A172 (cell line): ENCODE measurements around the gene AKAP7. TPM values are rescaled to one million over a fixed set of nuclear protein-coding genes. Genes with fewer than 3 reads are reported as not detected.
A peak's percentile ranks its signal among the peaks of the same experiment; 100 is the strongest.
"Not testable (repeated sequence)": the region's sequence is repeated elsewhere in the genome, so short reads cannot be mapped to it uniquely, and the experiment has no call there.

ENCODE experiments used
- DNase-seq: peaks from one replicate; pipeline ENCODE4 v3.0.0-alpha.2; 2015; ENCODE audit warnings: low spot score
- total RNA-seq: library from RNA; depleted of rRNA; stranded (reverse); fragments of >200 nt; shearing (Covaris generic); gene quantifications from 2 replicates; pipeline ENCODE4 v1.2.3, GENCODE V29; 2014; rRNA removed

AKAP7 gene
- total RNA-seq: 7.0 and 7.9 TPM in 2 replicates

DNA sequence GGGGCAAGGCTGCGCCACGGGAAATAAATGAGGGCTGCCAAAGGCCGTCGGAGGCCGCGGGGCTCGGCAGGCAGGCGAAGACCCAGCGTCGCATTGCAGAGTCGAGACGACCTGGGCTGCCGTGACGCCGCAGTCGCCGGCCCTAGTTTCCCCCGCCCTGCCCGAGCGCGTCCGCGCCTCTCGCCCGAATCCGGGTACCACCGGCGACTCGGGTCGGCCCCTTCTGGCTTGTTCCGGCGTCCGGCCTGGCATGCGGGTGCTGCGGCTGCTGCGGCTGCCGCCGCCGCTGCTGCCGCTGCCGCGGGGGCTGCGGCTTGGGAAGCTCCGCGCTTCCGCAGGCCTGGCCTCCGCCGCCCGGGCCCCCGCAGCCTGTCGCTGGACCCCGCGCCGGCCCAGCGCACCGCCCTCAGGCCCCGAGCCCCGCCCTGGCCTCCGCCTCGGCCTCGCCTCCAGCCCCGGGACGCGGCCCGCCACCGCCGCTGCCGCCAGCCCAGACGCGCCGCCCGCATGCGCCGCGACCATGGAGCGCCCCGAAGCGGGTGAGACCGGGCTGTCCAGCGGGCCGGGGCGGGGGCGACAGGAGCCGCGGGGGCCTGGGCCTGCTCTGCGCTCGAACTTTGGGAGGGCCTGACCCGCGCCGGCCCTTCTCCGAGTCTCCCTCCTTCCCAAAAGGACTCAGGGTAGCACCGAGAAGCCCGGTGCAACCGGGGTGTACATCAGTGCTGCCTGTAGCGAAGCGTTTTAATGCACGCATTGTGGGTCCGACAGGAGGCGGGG is at the start of gene AKAP7:
Gene AKAP7 (plus strand): TSS at position 224 of the 777 bp plus-strand sequence. CDS start 297 bp downstream, at position 521.
- DNase-seq: peak; percentile 34

- not testable (repeated sequence) for DNase-seq
Measured at GRCh38 chr6:131090339-131090738, 44.9 kb upstream of the AKAP7 start.

- not testable (repeated sequence) for DNase-seq
Measured at GRCh38 chr6:131091944-131092343, 43.3 kb upstream of the AKAP7 start.

DNA sequence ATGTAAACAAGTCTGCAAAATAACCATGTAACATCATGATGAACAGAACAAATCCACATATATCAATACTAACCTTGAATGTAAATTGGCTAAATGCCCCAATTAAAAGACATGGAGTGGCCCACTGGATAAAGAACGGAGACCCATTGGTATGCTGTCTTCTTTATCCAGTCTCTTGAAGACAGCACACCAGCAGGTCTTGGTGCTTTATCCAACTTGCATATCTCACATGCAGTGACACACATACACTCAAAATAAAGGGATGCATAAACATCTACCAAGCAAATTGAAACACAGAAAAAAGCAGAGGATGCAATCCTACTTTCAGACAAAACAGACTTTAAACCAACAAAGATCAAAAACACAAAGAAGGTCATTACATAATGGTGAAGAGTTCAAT is 41.9 kb upstream of the AKAP7 start:
- DNase-seq: no peak

- DNase-seq: no peak
Measured at GRCh38 chr6:131096786-131097185, 38.5 kb upstream of the AKAP7 start.

DNA sequence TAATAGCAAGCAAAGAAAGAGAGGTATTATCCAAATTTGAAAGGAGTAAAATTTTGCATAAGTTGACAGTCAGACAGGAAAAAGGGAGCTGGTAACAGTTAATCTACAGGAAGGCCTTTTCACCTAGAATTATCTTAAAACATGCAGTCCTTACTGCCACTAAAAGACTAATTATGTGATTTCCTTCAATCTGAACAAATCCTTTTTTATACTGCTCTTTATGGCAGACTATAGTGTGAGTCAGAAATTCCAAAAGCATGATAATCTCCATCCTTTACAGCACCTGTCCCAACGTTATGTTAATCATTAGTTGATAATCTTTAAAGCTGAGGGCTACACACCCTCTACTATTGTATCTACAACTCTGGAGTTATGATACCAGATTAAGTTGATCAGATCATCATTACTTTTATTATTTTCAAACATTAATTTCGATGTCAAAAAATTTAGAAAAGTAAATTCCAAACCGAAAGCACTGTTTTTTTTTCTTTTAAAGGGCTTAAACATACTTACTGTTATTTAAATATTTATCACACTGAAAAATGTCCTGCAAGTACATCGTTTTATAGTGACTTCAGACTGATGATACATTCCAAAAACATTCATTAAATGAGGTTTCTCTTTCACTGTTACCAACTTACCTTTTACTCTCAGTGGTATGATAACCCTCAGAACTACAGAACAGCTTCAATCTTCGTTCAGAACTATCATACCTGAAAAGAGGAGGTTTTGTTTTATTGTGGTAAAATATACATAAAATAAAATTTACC is 33.2 kb upstream of the AKAP7 start:
- DNase-seq: peak; percentile 69

DNA sequence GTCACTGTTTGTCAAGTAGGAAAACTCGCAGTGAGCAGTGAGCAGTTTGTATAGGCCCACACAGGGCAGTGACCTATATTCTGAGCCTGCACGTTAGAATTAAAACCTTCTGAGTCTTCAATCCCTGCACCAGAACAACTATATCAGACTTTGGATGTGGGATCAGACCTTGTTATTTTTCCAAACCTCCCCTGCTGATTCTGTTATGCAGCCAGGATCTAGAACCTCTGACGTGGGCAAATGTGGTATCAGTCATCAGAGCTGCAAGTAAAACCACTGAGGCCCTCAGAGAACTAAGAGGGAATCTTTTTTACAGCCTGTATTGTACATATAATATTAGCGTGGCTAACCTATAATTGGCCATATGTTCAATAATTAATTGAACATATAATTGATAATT is 32.0 kb upstream of the AKAP7 start:
- no peak for DNase-seq

GRCh38 chr6:131103901-131104300 is 31.4 kb upstream of the AKAP7 start:
- no peak for DNase-seq

DNA sequence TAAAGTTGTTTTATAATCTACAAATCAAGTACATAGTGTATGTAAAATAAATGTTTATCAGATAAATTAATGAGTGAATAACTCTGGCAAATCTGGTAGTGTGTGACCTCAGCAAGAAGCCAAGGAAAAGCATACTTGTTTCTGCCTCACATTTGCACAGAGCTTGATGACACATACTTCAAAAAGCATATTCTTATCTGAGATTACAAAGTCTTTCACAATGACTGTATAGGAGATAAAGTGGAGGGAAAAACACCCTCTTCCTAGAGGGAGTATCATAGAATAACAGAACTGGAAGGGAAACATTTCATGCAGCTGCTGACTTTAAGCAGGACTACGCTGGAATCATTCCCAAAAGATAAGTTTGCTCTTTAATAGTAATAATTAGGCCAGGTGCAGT is 28.1 kb upstream of the AKAP7 start:
- peak; percentile 89 for DNase-seq

DNA sequence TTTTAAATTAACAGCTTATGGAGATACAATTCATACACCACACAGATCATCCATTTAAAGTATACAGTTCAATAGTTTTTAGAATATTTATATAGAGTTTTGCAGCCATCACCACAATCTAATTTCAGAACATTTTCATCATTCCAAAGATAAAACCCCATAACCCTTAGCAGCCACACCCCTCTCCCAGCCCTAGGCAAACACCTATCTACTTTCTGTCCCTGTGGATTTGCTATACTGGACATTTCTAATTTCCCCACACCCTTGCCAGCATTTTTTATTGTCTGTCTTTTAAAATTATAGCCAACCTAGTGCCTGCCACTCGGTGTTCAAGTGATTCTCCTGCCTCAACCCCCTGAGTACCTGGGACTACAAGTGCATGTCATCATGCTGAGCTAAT is 23.0 kb upstream of the AKAP7 start:
- DNase-seq: no peak

- DNase-seq: no peak
Measured at GRCh38 chr6:131115651-131116050, 19.6 kb upstream of the AKAP7 start.

DNA sequence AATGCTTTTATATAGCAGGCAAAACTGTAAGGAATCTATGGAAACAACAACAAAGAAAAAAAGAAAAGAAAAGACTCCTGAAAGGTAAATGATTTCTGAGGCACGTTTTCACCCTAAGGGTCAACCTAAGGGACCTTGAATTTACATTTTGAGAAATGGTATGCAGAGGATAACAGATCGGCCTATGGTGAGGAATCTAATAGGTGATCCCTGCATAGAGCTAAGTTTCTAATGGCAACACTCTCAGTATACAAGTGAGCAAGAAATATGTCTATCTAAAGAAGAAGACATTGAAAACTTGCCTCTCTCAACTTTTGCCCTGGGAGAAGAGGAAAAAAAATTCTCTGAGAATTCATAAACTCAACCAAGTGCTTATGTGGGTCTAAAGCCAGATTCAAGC is 18.9 kb upstream of the AKAP7 start:
- DNase-seq: no peak

DNA sequence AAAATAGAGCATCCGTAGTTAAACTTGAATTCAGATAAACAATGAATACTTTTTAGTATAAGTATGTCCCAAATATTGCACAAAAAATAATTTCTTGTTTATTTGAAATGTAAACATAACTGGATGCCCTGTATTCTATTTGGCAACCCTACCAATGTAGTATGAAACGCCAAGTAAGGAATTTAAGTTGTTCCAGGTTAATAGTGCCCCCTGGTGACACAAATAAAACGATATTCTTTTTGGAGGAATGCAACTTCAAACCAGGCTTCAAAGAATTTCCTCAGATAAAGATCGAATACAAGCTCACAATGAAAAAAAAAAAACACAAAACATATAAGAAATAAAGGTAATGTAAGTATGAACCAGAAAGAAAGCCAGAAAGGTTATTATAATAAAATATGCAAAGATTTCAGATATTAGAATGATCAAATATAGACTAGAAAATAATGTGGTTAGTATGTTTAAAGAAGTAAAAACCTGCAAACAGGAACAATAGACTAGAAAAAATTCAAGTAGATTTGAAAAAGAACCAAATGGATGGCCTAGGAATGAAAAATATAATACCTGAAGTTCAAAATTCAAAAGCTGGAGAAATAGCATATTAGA is 18.4 kb upstream of the AKAP7 start:
- DNase-seq: peak; percentile 45

- no peak for DNase-seq
Measured at GRCh38 chr6:131117878-131118277, 17.4 kb upstream of the AKAP7 start.

GRCh38 chr6:131122007-131122406 is 13.3 kb upstream of the AKAP7 start:
- DNase-seq: no peak

DNA sequence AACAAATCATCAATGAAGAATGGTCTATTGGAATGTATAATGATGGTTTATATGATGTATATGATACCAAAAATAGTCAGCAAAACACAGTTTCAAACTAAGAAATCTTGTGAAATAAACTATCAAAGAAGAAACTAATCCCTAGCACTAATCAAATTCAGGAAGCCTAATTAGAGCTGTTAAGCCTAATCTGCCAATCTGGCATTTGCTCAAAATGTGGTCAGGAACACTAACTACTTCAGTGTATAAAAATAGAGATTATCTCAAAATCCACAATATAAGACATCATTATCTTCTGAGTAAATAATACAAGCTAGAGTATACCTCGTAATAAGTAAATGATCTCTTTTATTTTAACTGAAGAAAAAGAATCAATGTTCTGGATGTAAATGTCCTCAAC is 12.8 kb upstream of the AKAP7 start:
- no peak for DNase-seq

DNA sequence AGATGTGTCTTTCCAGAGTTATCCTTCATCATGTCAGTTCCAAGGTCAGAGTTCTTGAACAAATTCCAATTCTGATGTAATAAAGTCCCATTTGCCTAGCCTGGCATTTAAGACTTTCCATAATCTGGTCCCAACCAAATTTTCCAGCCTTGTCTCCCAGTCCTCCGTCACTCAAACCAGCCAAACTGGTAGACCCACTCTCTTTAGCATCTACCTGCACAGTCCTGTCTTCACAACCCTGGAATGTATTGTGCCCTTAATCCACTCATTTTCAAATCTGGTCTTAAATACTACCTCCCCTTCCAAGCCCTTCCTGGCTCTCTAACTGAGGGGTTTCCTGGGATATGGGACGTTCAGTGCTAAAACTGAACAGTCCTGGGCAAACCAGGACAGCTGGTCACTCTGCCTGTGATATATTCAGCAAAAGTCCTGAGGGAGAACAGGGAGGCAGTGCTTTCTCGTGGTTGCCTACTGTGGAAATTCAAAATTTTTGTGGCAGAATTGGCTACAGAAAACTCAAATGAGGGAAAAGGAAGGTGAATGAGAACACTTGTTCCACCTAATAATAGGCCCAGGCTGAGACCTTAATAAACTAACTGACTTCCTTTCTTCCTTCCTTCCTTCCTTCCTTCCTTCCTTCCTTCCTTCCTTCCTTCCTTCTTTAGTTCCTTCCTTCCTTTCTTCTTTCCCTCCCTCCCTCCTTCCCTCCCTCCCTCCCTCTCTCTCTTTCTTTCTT is 10.8 kb upstream of the AKAP7 start:
- DNase-seq: no peak

DNA sequence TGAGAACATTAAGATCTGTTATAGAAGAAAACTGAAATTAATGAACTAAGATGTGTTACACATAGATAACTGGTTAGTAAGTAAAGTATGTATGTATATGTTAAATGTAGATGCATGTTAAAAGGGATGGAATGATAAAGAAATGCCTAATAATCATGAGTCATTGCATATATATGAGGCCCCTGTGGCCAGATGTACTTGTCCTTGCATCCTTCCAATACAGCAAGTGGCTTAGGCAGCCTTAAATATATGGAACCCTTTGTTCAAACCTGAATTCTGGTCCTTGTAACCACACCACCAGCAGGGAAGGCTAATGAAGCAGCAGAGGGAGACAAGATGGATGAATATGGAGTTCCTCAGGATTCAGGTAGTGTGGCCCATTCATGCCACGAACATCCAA is 9.8 kb upstream of the AKAP7 start:
- DNase-seq: no peak

- no peak for DNase-seq
Measured at GRCh38 chr6:131129689-131130553, 5.3 kb upstream of the AKAP7 start.

GRCh38 chr6:131130554-131130940 is 4.7 kb upstream of the AKAP7 start:
- no peak for DNase-seq

DNA sequence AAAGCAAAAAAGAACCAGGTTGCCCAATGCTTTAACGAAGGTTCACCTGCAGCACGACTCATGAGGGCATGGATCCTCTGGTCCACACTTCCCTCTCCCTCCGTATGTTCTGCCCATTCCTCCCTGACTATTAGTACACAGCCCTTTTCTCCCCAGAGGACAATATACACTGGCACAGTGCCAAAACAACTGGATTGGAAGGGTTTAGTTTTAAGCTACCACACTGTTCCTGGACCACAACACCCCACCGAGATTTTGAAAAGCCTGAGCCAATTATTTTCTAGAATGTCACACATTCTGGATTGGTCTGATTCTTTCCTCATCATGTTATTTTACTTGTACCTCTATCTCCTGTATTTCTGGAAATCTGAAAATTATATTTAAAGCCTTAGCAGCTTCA is 2.9 kb upstream of the AKAP7 start:
- no peak for DNase-seq
